ENCODE results near the gene AKT3. TPM values are rescaled to one million over a fixed set of nuclear protein-coding genes. Genes with fewer than 3 reads are reported as not detected.

Gene AKT3
- total RNA-seq, 1 experiment from 2014 or later = 11.8 TPM

DNA sequence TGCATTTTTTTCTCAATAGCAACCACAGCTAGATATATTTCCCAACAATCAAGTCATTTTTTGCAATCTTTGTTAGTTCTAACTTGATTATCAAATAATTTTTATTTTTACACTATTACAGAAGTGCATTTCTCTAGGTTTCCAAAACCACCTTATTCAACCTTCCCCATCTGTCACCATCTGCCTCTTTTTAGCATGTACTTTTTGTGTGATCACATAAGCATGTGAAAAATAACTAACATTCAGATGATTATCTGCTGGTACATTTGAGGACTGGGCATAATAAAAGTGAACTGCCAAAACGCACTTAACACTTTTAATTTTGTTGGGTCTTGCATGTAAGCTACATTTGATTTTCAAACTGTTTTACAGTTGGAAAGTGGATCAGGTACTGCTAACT is 291.5 kb downstream of the AKT3 start:
- no peak for DNase-seq (ENCODE audit: low spot score)

DNA sequence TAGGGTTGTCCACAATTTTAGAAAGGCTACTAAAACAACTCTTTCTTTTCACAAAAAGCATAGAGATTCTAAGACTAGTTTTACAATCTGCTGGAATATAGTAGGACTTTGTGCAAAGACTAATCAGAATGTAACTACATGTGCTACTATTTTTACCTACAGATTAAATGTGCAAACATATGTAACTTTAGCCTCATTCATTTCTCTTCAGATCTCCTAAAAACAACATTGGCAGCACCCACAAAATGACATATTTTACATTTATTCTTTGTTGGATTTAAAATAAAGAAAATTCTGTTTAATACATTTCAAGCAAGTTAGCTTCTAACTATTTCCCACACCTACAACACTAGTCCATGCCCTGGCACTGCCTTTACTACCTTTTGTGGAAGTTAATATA is 292.2 kb downstream of the AKT3 start:
- no peak for DNase-seq (ENCODE audit: low spot score)

DNA sequence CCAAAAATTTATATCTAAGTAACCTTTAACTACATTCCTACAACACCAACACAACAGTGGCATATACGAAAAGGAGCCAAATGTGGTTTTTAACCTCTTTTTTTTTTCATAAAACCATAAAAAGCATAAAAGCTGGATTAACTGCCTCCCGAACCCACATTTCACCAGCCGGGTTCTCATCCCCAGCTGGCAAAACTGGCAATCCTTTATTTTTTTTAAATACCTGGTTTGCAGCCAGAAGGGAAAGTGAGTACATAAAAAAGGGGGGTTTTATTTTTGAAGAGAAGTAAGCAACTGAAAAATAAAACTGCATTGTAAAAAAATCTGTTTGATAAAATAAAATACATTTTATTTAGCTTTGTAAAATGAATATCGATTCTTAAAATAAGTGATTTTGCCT is 295.4 kb downstream of the AKT3 start:
- DNase-seq (ENCODE audit: low spot score) = no peak

DNA sequence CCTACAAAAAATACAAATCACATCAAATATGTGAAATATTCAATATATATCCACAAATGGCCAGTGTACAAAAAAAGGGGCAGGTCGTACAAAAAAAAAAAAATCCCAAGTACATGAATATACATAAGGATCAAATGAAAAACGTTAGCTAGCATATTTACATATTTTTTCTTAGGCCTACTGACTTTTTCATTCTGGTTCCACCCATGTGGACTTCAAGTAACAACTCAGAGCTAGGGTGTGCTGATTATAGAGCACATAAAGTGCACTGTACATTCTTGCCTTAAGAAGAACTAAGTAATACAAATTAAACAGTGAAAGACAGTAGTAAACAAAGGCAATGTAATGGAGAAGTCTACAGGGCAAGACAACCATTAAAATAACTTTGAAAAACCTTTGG is 297.0 kb downstream of the AKT3 start:
- no peak for DNase-seq (ENCODE audit: low spot score)

DNA sequence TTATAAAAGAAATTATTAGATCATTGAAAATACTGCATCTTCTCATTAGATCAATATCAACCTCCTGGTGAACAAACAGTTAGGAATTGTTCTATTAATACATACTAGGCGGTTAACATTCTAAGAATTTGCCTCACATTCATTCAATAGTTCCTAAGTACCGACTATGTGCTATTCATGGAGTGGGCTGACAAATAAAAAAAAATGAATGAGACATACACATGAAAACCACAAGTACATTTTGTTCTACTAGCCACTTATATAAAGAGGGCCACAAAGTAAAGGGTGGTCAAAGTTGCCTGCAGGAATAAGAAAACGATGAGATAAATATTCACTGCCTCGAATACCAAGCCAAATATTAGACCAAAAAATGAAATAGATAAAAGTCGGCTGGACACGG is 299.8 kb downstream of the AKT3 start:
- no peak for DNase-seq (ENCODE audit: low spot score)

DNA sequence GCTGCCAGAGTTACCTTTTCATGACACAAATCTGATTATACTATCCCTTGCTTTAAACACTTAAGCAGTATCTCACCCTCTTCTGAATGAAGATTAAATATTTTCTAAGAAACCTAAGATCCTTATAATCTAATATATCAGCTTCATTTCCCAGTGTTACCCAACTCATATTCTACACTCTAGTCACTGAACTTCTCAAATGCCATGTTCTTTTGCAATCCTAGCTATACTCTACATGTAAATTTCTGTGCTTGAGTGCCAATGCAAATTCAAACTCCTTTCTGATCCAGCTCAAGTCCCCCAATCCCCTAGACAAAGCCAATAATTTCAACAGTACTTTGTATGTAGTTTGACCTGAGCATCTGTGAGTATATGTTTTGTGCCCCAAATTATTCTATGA is 300.3 kb downstream of the AKT3 start:
- no peak for DNase-seq (ENCODE audit: low spot score)

DNA sequence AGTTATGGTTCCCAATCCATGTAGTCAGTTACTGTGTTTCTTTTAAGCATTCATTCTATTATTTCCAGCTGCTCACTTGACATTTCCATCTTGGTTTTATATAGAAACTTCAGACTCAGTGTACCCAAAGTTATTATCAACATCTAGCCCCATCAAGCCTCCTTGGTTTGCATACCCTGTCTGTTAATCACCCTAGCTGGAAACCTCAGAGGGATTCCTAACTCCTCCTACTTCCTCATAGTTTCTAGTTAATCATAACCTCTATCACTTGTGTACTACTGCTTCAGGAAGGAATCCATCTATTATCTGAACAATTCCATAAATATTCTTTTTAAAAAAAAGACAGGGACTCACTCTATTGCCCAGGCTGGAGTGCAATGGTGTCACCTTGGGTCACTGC is 300.9 kb downstream of the AKT3 start:
- DNase-seq (ENCODE audit: low spot score) = no peak

DNA sequence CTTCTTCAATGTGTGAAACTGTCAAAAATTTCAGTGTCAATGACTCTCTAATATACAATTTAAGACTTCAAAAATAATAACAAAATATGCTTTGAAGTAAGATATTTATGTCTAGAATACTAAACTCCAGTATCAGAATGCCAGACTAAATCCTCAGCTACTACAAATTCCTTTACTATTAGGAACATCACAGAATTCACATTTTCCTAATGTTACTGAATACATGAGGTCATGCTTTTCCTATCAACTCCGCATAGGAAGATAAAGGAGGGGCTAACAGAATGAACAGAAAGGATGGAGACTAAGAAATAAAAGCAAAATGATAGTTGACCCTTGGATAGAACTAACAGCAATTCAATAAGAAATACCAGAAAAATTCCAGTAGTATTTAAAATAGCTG is 301.5 kb downstream of the AKT3 start:
- no peak for DNase-seq (ENCODE audit: low spot score)

DNA sequence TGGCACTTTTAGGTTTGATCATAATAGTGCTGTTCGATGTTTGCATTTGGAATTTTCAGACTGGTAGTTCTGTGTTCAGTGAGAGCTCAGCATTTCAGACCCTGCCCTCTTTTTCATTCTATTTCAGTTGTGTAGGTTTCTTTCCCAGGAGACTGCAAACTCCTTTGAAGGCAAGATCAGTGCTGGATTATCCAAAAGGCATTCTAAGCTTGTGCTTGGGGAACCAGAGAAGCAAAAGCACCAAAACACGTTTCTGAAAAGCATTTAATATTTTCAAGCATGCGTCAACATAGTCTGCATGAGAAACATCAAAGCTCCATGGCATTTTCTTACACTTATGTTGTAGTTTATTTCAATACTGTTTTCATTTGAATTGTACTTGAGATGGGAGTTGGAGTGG is 302.2 kb downstream of the AKT3 start:
- no peak for DNase-seq (ENCODE audit: low spot score)

DNA sequence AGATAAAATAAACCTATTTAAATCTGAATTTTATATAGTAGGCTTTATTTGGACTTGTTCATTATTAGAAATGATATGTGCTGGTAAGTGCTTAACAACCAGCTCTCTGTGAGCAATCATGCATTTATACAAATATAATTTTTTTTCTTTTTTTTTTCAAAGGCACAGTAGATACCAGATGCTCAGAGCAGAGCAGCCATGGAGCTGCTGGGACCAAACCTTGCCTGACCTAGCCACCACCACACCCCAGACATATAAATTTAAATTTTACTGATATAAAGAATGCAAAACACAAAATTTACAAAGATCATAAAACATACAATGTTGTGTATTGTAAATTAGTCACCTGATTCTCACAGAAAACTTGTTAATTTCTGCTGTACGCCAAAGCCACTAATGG is 303.6 kb downstream of the AKT3 start:
- DNase-seq (ENCODE audit: low spot score) = no peak

DNA sequence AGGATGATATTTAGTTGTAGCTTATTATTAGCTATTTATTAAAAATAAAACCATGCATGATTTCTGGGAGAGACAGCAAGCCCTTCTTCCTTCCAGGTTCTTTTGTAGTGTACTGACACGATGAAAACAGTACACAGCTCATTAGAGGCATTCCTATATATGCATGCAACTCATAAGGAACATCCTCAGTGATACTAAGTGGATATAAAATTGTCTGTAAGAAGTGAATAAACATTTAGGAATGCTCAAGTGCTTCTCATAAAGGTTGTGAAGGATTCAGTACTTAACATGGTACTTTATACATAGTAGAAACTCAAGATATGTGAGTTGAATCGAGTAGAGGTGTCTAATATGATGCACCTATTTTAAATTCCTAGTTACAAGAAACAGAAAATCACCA is 306.5 kb downstream of the AKT3 start:
- no peak for DNase-seq (ENCODE audit: low spot score)

DNA sequence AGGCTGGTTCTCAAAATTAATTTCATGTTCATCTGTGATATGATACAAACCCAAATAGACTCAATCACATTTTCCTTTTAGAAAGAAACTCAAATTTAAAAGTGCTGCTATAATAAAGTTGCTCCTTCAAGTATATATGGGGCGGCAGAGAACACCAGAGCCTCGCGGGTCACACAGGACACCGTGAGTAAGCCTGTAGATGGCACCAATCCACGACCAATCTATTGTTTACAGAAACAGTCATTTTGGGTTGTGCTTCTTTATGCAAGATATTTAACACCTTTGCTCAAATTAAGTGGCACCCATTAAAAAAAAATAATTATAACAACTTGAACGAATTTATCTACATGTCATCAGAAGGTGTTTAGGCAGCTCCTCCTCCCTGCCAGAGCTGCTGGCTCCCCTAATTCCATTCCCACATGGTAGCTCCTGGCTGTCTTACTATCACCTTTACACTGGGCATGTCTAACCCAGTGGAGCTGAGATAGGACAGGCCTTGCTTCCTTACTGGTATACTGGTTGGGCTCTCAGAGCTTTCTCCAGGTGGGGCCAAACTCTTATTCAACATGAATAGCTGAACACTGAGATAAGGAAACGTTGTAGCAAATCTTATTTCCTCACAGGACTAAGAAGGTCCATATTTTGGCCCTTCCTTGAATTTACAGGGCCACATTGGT is 307.2 kb downstream of the AKT3 start:
- DNase-seq (ENCODE audit: low spot score) = no peak

DNA sequence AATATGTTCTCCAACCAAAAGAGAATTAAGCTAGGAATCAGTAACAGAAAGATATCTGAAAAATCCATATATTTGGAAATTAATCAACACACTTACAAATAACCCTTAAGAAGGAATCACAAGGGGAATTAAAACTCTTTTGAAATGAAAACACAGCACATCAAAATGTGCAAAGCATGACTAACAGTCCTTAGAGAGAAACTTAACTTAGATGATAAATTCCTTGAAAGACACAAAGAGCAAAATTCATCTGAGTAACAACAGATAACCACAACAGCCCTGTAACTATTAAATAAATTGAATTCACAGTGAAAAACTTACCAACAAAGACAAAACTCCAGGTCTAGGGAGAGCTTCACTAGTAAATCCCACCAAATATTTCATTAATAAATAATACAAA is 310.4 kb downstream of the AKT3 start:
- no peak for DNase-seq (ENCODE audit: low spot score)

DNA sequence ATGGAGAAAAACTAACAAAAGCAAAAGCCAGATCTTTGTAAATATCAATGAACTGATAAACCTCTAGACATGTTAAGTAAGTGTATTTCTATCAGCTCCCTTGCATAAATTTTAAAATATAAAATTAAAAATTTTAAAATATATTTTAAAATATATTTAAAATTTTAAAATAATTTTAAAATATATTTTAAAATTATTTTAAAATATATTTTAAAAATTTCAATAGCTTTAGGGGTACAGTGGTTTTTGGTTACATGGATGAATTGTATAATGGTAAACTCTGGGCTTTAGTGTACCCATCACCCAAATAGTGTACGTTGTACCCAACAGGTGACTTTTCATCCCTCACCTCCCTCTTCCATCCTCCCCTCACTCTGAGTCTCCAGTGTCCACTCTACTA is 315.0 kb downstream of the AKT3 start:
- no peak for DNase-seq (ENCODE audit: low spot score)

DNA sequence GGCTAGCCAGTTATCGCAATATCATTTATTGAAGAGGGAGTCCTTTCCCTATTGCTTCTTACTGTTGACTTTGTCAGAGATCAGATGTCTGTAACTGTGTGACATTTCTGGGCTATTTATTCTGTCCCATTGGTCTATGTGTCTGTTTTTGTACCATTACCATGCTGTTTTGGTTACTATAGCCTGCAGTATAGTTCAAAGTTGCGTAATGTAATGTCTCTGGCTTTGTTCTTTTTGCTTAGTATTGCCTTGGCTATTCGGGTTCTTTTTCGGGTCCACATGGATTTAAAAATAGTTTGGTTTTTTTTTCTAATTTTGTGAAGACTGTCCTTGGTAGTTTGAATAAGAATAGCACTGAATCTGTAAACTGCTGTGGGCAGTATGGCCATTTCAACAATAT is 320.5 kb downstream of the AKT3 start:
- no peak for DNase-seq (ENCODE audit: low spot score)

DNA sequence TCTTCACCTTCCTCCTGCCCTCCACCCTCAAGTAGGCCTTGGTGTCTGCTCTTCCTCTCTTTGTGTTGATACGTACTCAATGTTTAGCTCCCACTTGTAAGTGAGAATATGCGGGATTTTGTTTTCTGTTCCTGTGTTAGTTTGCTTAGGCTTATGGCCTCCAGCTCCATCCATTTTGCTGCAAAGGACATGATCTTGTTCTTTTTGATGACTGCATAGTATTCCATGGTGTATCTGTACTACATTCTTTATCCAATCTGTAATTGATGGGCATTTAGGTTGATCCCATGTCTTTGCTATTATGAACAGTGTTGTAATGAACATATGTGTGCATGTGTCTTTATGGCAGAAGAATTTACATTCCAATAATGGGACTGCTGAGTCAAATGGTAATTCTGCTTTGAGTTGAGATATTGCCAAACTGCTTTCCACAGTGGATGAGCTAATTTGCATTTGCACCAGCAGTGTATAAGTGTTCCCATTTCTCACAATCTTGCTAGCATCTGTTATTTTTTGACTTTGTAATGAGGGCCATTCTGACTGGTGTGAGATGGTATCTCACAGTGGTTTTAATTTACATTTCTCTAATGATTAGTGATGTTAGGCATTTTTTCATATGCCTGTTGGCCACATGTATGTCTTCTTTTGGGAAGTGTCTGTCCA is 321.5 kb downstream of the AKT3 start:
- DNase-seq (ENCODE audit: low spot score) = no peak

DNA sequence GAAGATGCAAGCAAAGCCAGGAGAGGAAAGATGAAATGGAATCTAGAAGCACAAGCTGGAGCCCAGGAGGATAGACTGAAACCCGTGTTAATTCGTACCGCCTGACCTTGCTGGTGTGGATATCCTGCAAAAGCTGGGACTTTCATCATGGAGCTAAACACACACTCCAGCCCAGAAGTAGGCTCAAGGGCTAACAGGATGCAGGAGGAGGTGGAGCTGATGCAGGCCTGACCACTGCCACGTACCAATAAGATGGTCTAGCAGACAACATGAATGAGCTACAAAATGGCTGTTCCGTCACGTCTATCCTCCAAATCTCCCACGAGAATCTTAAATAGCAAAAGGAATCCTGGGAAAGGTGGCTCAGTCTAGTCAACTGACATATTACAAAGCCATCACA is 323.9 kb downstream of the AKT3 start:
- no peak for DNase-seq (ENCODE audit: low spot score)

DNA sequence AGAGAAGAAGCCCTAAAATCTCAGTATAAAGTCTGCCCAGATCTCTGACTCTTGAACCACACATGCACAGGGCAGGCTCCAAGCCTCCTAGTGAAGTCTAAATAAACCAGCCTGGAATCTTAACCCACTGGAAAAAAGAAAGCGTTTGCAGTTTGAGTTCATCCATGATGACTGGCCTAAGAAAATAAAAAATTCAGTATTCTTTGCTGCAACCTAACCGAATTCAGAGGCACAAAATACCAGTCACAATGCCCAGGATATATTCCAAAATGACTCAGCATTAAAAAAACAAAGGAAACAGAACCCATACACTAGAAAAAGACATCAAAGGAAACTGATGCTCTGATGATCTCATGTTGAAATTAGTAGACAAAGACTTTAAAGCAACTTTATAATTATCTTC is 325.0 kb downstream of the AKT3 start:
- DNase-seq (ENCODE audit: low spot score) = peak; percentile 46

DNA sequence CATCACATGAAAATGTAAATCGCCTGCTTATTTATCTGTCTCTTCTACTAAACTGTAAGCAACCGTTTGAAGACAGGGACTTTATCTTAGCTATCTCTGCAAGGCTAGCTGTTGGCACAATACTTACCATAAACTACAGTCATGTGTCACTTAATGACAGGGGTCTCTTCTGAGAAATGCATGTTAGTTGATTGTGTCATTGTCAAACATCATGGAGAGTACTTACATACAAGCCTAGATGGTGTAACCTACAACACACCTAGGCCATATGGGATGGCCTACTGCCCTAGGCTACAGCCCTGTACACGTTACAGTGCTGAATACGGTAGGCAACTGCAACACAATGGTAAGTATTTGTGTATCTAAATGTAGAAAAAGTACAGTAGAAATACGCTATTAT is 326.3 kb downstream of the AKT3 start:
- no peak for DNase-seq (ENCODE audit: low spot score)

DNA sequence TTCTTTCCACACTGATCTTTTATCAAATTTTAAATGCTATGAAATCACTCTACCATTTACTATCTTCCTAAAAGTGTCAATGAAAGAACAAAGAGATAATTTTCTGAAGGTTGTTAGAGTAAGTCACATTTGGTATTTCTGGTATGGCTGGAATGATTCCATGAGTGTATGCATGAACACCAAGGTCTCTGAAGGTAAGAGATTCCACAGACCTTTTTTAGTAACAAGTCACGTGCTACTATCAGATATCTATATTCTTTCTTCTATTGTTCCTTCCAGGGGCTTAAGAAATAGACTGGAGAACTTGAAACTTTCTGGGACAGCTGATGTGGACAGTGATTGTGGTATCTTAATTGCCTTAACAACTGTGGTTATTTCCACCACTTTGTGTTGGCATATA is 329.2 kb downstream of the AKT3 start:
- no peak for DNase-seq (ENCODE audit: low spot score)

DNA sequence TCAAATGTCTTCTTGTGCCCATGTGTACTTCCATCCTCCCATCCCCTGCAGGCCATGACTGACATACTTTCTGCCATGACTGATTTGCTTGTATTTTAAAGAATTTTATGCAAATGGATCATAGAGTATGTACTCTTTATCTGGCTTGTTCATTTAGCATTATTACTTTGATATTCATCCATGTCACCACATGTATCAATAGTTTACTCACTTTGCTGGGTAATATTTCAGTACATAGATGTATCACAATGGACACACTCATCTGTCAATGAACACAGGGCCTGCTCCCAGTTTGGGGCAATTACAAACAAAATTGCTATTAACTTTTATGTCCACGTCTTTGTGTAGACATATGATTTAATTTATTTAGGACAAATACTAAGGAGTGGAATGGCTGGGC is 335.1 kb downstream of the AKT3 start:
- DNase-seq (ENCODE audit: low spot score) = no peak

DNA sequence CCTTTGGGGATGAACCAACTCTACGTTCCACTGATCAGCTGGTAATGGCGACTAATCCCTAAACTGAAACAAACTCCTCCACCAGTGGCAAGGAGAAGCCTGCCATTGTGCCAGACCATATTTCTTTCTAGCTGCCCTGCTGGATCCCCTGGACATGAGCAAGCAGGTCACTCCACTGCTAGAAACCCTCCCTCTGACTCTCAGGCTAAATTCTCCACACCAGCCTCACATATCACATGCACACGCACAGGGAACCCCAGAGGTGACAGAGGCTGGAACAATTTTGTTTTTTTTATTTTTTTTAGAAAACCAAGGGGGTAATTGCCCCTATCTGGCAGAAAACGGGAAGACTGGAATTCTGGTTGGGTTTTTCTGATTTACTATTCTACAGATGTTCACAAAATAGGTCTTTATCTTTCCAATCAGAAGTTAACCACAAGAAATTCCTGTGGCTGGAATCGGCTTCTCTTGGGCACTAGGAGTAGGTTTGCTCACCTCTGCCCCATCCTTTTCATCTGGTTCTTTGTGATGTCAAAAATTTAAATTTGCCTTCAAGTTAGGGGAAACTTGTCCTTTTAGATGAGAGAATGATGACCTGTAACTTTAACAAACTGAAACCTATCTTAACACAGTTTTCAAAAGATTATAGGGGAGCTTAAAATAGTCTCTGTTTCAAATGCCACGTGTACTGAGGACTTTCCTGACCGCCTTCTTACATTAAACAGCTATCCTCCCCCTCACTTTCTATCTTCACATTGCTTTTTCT is 336.1 kb downstream of the AKT3 start:
- peak; percentile 63 for DNase-seq (ENCODE audit: low spot score)

DNA sequence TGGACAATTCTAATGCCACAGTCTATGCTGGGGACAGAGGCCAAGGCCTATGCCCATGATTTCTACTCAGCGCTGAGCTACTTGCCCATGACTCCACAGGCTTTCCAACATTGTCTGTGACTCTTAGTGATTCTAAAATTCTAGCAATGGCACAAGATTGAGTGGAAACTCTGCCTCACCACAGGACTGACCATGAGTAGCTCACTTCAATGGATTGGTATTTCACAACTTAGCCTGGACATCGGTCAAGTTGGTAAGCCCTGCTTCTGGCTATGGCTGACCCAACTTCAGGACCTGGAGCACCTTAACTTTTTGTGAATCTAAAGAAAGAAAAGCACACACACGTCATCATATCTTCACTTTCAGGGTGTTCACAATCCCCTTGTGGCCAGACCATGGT is 339.1 kb downstream of the AKT3 start:
- no peak for DNase-seq (ENCODE audit: low spot score)

Data from H4 (cell line).